IPS-NIHi11 (cell line): ENCODE measurements around the gene DNAJC3.
"Not testable (repeated sequence)": the region's sequence is repeated elsewhere in the genome, so short reads cannot be mapped to it uniquely, and the experiment has no call there.

Experiments used
- DNase-seq: peaks from one replicate; pipeline ENCODE4 v3.0.0; 2012; ENCODE audit warnings: mixed read lengths, low spot score

DNAJC3 gene

DNA sequence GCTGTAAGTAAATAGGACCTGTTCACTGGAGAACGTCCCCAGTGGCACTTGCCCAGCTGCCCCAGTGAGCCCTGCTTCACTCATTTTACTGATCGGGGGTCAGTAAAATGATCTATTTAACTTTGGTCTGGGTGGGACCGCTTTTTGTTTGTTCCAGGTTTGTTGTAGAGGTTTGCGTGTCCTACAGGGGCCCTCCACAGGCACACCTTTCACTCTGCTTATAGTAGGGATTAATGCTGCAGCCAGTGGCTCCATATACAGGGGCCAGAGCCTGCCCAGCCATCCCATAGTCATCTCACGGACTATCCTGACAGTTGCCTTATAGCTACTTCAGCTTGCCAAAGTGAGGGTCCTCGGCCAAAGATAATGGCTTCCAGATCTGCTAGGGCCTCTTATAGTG lies 104.1 kb downstream of the DNAJC3 start:
- DNase-seq, result no peak

DNA sequence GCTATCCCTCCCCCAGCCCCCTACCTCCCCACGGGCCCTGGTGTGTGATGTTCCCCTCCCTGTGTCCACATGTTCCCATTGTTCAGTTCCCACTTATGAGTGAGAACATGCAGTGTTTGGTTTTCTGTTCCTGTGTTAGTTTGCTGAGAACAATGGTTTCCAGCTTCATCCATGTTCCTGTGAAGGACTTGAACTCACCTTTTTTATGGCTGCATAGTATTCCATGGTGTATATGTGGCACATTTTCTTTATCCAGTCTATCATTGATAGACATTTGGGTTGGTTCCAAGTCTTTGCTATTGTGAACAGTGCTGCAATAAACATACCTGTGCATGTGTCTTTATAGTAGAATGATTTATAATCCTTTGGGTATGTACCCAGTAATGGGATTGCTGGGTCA lies 105.0 kb downstream of the DNAJC3 start:
- not testable (repeated sequence) for DNase-seq

DNA sequence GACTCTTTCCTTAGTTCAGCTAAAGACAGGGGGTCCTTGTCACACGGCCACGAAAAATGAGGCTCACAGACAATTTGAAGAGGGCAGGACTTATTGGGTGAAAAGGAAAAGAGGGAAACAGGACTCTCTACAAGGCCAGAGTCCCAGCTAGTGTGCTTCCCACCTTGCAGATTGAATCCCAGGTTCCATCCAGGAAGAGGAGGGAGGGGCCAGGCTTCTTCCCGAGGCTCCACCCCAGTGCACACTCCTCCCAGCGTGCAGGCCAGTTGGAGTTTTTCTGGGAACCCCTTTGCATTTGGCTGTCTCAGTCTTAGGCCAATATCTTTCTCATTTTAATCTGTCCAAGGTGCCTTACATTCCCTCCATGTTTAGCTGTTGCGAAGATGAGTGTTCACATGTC lies 106.8 kb downstream of the DNAJC3 start:
- no peak for DNase-seq

DNA sequence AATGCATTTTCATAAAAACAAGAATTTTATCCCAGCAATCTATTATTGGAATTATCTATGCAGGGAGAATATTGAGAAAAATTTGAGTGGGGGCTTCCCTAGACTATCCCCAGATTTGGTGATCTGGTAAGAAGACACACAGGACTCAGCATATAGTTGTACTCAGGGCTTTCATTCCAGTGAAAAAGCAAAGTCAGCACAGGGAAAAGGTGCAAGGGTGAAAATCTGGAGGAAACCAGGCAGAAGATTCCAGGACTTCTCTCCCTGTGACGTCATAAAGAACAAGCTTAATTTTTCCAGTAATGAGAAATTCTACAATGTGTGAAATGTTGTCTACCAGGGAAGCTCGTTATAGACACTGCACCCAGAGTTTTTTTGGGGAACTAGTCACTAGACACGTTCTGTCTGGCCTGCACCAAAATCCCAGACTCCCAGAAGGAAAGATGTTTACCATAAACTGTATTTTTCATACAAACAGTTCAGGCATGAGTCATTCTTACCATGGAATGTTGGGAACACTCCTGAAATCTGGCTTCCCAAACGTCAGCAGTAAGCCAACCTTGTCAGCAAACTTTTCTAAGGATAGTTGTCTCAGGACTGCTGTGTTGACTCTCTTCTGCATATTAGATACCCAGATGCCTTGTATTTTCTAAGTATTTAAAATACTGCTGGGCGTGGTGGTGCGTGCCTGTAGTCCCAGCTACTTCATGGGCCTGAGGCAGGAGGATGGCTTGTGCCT lies 107.4 kb downstream of the DNAJC3 start:
- DNase-seq, result no peak

DNA sequence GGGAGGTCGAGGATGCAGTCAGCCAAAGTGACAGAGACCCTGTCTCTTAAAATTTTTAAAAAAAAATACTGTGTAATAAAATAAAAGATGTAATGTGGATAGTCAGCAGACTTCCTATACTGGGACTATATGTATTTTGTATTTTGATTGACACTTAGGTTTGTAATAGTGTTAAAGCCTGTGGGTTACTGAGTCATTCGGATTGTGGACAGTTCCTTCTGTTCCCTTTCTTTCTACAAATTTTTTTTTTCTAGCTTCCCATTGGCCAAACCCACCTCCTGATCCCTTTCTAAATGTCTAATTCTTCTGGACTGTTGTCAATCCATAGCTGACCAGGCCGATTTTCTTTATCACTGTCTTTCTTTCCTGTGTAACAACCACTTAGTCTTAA lies 108.0 kb downstream of the DNAJC3 start:
- DNase-seq, result no peak

DNA sequence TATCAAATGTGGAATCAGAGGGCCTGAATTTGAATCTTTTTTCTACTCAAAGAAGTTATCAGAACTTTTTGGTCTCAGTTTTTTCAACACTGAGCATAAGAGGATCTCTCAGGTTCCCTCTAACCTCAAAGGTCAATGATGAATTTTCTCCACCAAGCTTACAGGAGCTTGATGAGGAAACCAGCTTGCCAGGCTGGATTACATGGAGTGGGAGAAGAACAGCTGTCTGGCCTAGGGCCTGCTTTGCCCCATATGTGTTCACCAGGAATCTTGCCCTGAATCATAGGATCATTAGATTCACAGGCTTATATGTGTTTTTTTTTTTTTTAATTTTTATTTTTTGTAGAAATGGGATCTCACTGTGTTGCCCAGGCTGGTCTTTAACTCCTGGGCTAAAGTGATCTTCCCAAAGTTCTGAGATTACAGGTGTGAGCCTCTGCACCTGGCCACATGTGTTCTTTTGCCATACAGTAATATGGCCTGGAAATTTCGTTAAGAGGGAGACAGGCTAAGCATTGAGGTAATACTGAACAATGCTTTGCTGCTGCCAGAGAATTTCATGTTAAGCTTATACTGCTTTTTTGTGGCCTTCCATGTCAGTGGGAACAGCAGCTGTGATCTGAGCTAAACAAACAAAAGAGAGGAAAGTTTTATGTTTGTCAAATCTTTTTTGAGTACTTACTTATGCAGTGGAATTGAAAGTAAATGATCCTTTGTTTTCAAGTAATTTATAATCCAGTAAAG lies 110.6 kb downstream of the DNAJC3 start:
- no peak for DNase-seq

DNA sequence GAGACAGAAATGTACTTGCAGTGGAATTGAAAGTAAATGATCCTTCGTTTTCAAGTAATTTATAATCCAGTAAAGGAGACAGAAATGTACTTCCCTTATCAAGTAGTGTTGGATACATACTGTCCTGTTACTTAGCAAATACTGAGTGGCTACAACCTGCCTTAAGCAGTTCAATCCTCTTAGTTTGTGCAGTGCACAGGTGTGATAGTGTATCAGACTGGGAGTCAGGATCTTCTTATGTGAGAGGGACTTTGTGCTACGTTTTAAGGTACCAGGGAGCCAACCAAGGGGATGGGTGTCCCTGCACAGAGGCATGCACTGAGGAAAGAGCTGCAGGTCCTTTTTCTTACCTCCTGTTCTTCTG lies 111.1 kb downstream of the DNAJC3 start:
- DNase-seq, result no peak

DNA sequence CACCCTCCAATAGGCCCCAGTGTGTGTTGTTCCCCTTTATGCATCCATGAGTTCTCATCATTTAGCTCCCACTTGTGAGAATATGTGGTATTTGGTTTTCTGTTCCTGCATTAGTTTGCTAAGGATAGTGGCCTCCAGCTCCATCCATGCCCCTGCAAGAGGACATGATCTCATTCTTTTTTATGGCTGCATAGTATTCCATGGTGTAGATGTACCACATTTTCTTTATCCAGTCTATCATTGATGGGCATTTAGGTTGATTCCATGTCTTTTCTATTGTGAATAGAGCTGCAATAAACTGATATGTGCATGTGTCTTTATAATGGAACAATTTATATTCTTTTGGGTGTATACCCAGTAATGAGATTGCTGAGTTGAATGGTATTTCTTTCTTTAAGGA lies 112.4 kb downstream of the DNAJC3 start:
- not testable (repeated sequence) for DNase-seq

DNA sequence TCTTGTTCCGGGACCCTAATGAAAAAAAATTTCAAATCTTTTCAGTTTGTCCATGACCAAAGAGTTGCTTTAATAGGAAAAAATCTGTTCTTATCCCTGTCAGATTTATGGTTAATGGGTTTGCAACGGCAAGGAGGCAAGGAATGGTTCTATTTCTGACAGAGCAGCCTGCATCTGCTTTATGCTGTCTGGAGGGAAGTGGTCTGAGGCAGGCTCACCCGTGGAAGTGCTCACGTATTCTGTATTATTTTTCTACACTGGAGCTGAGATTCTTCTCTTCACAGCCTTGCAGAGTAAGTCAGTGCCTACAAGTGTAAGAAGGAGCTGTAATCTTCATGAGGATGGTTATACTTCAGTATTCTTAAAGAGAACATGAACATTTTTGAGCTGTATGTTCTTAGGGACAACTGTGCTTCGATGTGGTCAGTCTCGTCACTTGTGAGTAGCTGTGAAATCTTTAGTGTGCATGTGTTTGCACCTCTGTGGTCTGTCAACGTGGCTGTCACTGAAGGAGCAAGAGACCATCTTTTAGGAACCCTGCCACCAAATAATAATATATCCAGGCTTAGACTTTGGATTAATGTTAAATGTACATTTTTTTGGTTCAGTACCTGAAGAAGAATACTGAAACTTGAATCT lies 114.3 kb downstream of the DNAJC3 start:
- no peak for DNase-seq

DNA sequence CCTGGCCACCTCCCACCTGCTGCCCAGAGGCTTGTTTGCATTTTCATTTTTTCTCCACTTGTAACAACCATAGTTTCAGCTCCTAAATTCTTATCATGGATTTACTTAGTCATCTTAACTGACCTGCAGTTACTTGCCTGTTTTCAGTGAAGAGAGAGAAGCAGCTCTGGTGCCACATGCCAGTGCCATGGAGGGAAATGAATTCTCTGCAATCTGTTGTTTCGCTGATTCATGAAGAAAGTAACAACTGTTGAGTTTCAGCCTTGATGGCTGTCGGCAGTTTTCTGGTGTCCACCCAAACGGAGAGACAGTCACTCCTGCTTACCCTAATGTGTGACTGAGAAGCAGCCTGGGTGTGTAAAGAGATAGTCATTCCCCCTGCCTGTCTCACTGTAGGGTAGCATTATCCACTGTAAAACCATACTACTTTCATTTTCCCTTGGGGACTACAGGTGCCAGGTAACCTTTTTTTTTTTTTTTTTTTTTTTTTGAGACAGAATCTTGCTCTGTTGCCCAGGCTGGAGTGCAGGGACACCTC lies 116.1 kb downstream of the DNAJC3 start:
- no peak for DNase-seq

DNA sequence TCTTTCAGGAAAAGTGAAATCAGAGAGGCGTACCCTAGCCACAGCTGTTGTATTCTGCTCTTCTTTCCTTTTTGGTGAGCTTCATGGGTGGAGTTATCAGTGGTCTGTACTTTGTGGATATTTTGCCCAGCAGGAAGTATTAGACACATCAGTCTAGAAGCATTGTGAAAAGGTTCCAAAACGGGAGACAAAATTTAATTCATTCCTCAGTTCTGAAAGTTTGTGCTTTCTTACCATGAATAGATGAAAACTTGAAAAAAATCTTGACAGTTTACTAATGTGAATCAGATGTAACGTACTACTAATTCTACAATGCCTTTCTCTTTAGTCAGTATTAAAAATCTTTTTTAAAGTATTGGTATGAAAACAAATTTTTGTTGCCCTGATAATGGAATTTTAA lies 116.8 kb downstream of the DNAJC3 start:
- no peak for DNase-seq

DNA sequence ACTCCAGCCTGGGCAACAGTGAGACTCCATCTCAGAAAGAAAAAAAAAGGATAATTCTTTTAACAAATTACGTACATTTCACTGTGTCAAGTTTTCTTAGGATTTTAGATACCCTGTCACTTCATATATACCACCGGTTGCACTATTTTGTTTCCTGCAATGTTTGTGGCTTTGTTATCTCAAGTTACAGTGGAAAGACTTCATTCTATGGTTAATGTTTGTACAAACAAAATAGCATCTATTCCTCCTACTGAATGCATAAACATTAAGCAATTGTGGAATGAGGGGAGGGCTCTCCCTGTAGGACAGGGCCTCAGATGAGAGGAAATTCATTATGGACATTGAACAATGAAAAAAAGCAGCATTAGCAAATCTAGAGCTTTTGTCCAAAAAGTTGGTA lies 120.1 kb downstream of the DNAJC3 start:
- DNase-seq, result no peak

DNA sequence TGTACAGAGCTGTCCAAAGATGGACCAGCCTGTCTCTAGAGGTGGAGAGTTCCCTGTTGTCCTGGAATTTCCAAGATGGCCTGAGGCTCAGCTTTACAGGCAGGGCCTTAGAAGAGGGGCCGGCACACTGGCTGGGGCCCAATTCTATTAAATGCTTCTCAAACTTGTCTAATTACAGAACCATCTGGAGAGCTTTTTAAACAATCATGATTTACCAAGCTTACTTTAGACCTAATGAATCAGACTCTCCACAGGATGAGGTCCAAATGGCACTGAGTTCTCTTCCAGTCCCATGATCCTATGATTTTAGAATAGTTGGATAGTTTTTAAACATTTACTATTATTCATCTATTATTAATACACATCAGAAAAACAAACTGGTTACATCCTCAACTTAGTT lies 123.5 kb downstream of the DNAJC3 start:
- DNase-seq, result no peak

DNA sequence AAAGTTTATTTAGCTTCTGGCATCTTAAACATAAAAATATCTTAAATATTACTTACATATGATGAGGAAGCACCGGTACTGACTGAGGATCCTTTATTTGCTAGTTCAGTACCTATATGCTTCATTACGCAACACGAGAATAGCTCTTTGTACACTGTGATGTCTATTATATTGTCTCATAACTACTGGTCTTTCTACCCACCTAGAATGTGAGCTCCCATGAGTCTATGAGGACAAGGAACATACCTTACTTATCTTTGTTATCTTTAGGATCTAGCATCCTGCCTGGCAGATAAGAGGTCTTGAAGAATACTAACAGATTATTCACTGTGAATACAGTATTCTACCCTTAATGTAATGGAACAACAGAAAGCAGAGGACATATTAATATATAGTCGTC lies 124.9 kb downstream of the DNAJC3 start:
- DNase-seq, result no peak

DNA sequence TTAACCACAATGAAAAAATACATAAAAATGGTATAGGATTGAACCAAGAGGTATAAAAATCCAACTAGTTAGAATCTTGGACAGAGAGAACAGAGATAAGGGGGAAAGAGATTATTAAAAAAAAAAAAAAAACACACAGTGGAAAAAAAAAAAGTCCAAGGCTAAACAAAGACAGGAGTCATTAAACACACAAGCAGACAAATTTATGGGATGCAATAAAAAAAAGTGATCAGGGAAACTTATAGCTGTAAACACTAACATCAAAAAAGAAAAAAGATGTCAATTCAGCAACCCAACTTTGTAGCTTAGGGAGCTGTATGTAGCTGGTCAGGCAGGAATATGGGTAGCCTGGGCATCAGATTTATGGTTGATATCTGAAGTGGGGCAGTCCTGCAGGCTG lies 129.0 kb downstream of the DNAJC3 start:
- no peak for DNase-seq

DNA sequence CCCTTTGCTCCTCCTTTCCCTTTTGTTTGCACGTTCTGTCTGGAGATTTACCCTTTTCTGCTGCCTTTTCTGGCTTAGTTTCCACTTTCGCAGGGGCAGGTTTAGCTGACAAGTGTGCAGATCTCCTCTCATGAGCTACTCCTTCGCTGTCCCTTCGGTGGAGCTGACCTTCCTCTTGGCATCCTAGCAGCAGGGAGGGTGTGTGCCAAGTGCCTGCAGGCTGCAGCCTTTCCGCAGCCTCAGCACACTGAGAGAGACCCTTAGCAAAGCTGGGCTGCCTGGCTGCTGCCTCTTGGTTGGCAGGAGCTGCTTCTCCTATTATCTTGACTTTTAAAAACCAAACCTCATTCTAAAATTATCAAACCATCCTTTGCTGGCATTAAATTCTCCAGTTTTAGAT lies 132.5 kb downstream of the DNAJC3 start:
- DNase-seq, result no peak

DNA sequence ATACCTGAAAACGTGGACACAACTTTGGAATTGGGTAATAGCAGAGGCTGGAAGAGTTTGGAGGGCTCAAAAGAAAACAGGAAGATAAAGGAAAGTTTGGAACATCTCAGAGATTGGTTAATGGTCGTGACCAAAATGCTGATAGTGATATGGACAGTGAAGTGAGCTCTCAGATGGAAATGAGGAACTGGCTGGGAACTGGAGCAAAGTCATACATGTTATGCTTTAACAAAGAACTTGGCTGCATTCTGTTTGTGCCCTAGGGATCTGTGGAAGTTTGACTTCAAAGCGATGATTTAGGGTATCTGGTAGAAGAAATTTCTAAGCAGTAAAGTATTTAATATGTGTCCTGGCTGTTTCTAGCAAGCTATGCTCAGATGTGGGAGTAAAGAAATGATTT lies 136.2 kb downstream of the DNAJC3 start:
- DNase-seq, result no peak

DNA sequence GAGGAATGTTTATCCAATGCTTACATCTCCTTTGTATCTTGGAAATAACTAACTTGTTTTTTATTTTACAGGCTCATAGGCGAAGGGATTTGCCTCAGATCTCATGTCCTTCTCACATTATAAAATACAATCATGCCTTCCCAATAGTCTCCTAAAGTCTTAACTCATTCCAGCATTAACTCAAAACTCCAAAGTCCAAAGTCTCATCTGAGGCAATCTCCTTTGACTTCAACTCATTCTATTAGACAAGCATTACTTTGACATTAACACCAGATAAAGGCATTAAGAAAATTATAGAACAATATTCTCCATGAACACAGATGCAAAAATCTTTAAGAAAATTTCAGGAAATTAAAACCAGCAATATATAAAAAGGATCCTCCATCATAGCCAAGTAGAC lies 137.6 kb downstream of the DNAJC3 start:
- DNase-seq, result no peak

DNA sequence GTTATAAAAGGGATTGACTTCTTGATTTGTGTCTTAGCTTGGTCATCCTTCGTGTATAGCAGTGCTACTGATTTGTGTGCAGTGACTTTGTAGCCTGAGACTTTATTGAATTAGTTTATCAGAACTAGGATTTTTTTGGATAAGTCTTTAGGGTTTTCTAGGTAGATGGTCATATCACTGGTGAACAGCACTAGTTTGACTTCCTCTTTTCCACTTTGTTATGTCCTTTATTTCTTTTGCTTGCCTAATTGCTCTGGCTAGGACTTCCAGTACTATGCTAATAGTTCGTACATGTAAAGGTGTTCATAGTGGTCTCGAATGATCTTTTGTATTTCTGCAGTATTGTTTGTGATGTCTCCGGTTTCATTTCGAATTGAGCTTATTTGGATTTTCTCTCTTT lies 145.4 kb downstream of the DNAJC3 start:
- no peak for DNase-seq

DNA sequence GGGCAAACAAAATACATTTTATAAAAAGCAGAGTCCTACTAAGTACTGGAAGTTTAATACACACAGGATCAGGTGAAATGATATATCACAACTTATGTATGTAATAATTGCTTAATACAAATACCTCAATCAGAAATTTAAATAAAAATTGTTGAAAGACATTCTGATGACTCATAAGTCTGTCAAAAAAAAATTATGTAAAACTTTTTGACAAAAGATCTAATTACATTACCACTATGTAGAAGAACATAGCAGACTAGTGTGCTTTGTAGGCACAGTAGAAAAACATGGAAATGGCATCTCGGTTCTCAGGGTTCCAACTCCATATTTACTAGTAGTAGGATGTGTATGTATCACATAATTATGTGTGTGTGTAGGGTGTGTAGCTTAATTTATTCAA lies 156.2 kb downstream of the DNAJC3 start:
- no peak for DNase-seq

DNA sequence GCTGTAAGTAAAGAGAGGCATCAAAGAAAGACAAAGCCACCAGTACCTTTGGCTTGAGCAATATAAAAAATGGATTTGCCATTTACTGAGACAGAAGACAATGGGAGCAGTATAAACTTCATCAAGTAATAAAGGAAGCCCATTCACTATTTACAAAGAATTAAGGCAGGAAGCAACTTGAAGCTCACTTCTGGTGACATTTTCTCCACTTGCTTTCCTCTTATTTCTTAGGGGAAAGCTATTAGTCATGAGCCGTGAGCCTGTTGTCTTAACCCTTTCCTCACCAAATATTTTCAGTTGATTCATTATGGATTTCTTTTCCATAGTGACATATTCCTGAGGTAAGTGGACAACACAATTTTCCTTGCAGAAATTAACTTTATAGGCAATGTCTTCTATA lies 156.8 kb downstream of the DNAJC3 start:
- peak; percentile 9 for DNase-seq

DNA sequence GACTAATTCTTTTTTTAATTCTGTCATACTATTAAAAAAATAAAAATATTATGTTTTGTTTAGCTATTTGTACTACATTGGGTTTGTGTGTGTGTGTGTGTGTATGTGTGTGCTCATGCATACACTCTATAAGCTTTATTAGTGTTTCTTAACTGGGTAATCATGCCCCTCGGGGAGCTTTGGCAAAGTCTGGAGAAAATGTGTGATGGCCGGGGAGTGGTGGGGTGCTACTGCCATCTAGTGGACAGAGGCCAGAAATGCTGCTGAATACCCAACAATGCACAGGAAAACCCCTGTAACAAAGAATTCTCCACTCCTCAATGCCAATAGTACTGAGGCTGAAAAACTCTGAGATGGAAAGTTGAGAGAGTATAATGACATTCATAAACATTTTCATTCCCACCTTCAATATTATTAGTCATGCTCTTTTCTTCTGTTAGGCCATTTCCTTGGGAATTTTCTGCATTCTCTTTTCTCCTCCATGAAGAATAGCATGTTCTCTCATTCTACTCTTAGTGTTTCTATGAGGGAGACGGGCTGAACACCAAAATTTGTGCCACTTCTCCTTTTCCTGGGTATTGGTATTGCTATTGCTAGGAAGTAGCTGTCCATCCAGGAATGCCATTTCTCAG lies 157.3 kb downstream of the DNAJC3 start:
- peak; percentile 82 for DNase-seq

DNA sequence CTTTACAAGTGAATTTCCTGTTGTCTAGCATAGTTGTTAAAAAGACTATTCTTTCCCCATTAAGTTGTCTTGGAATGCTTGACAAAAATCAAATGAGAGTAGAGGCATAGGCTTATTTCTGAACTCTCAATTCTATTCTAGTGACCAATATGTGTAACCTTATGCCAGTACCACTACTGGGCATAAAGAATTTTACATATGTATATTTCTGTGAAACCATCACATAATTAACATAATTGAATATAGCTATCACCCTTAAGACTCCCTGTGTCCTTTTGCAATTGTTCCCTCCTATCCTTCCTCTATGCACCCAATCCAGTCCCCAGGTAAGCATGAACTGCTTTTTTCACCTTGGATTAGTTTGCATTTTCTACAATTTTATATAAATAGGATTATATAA lies 165.0 kb downstream of the DNAJC3 start:
- no peak for DNase-seq
